GM18951 (cell line): ENCODE measurements around the gene CCDC61.

Source experiments
- POLR2A ChIP-seq: IDR thresholded peaks from 4 replicates; pipeline ENCODE4 v1.6.1; 2011; ENCODE audit warnings: mild to moderate bottlenecking; ENCODE audit not compliant: insufficient read length, insufficient read depth; ENCODE audit errors: extremely low read depth
- in situ Hi-C: fragments of 300-500 bp; cut with MboI; formaldehyde crosslinking; loops from one replicate; pipeline ENCODE4 v1.12.0; 2022; ENCODE audit warnings: low sequenced_read_pairs, mixed read lengths, inconsistent platforms; ENCODE audit not compliant: unreplicated experiment

Gene CCDC61

DNA sequence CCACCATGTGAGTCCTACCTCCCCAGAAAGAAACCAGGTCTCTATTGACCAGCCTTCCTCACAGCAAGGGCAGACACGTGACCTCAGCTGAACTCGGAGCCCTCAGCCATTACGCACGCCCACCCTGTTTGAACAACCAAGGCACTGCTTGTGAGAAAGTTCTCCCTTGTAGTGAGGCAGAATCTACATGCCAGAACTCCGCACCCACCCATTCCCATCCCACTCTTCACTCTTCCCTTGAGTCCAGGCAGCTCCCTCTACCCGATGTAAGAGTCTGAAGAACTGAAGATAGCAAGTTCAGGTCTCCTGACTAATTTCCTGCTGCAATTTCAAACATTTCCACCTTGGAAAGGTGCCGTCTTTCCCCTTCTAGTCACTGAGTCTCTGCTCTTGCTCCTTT lies 28.0 kb upstream of the CCDC61 start:
- in situ Hi-C loops, result no loop called here
- TF ChIP-seq POLR2A, result no peak

DNA sequence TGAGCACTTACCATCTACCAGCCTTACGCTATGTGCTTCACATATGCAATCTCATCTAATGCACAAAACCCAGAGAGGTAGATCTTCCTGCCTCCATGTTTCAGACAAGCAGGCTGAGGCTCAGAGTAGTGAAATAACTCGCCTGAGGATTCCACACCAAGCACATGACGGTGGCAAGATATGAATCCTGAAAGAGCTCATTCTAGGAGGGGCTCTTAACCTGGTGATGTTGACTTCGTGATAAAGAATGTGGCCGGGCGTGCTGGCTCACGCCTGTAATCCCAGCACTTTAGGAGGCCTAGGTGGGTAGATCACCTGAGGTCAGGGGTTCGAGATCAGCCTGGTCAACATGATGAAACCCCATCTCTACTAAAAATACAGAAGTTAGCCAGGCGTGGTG lies 26.6 kb upstream of the CCDC61 start:
- no peak for TF ChIP-seq POLR2A
- in situ Hi-C loops, result no loop called here

DNA sequence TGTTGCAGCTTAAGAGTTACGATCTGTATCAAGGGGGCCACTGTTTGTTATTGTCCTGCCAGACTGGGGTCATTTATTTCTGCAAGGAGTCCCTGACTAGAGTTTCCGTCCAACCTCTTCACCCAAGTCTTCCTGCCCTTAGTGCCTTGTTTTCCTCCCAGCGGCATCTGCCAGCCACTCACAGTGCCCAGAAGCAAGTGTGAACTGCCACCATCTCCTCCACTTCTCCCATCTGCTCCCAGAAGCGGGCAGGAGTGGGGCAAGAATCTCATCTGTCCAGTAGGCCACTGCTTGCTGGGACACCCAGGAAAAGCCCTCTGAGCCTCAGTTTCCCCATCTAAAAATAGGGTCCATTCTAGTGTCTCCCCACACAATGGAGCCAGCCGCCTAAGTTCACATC lies 25.6 kb upstream of the CCDC61 start:
- in situ Hi-C loops, result no loop called here
- no peak for TF ChIP-seq POLR2A

DNA sequence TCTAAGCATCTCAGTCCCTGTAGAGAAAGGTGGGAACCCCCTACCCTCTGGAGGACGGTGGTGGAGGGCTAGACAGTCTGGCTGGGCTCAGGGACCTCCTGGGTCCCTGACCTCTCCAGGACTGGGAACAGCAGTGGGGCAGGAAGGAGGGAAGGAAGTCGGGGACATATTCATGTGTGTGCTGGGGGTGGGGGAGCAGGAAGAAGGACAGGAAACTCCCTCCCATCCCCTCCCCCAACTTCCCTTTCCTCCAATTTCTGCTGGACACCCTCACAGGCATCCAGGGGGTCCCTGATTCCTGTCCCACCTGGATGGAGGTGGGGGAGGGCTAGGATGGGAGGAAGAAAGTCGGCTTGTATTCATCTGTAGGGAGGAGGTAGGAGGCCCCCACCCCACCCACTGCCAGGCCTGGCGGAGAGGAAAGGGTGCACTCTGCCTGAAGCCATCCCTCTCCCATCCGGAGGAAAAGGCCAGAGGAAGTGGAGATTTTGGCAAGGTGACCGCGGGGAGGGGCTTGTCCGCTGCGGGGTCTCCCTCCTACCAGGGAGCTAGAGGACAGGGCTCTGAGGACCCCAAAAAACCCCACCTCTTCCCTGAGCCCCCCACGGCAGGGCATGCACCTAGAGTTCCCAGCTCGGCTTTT lies 23.9 kb upstream of the CCDC61 start:
- in situ Hi-C loops, result no loop called here
- TF ChIP-seq POLR2A, result no peak

DNA sequence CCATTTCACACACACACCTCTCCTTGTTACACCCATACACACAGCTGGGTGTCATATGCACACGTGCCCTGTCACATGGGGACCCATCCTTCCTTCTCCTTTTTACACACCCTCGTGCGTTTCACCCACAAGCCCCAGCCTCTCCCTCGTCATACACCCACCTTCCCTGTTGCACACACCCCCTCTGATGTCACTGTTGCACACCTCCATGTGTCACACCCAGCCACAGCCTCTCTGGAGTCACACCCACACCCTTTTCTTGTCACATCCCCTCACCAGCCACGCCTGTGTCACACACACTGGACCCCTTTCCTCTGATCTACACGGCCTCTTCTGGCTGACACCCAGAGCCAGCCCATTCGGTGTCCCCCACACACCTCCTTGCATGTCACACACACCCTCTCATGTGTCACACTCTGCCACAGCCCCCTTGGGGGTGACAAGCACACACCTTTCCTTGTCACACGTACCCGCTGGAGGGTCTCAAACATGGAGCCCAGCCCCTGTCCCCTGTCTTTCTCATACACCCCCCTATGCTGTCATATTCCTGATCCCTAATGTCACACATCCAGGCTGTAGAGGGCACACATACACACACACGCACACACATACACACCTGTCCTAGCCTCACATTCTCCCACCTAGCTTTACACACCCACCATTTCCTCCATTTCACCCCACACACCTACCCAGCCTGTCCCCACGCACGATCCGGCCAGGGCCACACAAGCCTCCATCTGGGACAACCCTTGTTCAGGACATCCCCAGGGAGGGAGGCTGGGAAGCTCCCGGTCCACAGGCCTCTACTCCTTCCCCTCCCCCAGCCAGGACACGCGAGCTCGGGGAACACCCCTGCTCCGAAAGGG lies 23.0 kb upstream of the CCDC61 start:
- in situ Hi-C loops, result no loop called here
- TF ChIP-seq POLR2A, result no peak

DNA sequence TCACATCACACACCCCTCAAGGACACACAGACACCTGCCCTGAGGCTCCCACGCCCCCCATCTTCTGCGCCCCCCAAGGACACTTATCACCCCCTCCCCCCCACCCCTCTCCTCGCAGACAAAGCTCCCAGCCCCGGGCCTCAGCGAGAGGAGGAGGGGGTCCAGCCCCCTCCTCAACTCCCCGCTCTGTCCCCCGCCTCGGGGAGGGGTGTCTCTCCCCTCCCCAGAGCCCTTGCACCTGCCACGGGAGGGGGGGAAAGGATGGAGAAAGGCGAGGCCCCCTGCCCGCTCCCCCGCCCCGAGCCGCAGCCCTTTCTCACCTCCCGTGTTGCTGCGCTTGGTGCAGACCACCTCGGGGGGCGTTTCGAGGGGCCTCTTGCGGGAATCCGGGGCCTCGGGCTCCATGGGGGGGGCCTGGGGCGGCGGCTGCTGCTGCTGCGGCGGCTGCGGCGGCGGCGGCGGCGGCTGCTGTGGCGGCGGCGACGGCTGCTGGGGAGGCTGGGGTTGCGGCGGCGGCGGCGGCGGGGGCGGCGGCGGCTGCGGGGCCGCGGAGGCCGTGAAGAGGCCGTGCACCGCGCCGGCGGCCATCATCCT lies 22.2 kb upstream of the CCDC61 start:
- in situ Hi-C loops, result no loop called here
- no peak for TF ChIP-seq POLR2A

DNA sequence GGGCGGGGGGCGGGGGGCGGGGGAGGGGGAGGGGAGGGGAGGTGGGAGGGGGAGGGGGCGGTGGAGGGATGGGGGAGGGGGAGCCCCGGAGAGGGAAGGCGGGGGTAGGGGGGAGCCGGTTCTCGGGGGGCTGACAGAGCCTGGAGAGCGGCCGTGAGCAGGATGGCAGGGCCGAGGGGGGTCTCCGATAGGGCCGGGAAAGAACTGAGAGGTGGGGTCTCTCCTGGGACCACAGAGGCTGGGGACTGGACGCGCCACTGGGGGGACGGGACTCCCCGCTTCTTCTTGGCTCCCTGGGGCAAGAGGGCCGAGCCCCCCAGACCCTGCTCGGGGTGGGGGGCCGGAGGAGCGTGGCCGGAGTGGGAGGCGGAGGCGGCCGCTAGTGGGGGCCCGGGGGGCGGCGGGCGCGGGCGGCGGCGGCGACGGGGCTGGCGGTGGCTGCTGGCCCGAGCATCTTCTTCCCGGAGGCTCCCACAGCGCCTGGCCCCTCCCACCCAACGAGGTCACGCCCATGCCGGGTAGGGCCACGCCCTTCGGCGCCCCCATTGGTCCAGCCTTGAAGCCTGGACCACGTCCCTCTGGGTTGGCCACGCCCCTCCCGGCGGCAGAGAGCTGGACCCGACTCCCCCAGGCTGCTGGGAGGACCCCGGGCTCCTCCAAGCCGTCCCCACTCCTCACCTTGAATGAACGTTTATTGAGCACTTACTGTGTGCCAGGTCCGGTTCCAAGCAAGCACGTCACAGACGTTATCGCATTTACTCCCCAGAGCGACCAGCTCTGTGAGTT lies 21.5 kb upstream of the CCDC61 start, which contains the start of gene NOVA2:
TSS of gene NOVA2 (minus strand) at position 313 of the 786 bp plus-strand sequence. CDS start 514 bp downstream, outside the sequence.
- TF ChIP-seq POLR2A, result no peak
- in situ Hi-C loops, result no loop called here

DNA sequence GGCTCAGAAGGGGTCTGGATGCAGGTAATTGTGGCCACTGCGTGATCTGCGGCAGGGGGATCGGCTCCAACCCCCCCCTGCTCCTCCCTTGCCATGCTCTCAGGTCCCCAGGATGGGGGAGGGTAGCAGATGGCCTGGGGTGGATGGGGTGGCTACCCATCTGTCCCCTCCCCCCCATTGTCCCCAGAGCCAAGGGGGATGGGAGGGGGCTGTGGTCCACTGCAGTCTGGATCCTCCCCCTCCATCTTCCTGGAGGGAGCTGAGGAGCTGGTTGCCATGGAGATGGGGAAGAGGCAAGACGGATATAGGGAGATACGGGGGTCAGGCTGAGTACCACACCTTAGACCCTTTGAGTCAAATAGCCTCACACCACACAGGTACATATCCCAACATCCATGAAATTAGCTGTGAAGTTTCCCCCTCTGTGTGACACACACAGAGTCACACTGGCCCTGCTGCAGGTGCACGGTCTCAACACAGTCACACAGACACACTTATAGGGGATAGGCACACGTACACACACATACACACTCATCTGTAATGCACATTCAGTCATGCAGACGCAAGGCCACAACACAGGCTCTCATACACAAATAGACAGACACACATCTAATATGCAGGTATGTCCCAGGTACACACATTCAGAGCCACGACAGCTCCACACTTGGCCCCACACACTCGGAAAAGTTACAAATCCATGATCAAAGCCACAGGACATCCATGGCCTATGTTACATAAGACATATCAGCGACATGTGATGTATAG lies 19.8 kb upstream of the CCDC61 start:
- no peak for TF ChIP-seq POLR2A
- in situ Hi-C loops, result no loop called here

DNA sequence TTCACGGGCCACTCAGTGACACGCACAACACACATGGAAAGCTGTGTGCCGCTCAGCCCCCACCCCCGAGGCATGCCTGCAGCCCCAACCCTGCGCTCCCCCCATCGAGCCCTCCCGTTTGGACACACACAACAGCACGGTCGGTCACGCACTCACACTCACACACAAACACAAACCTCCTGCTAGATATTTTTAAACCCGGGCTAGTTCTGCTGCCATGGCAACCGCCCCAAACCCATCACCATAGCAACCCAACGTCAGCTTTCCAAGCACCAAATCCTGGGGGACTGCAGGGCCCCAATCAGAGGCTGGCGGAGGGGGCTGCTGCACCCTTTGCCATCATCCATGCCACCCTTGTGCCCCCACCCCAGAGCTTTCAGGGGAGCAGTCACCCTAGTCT lies 19.1 kb upstream of the CCDC61 start:
- no peak for TF ChIP-seq POLR2A
- in situ Hi-C loops, result no loop called here

DNA sequence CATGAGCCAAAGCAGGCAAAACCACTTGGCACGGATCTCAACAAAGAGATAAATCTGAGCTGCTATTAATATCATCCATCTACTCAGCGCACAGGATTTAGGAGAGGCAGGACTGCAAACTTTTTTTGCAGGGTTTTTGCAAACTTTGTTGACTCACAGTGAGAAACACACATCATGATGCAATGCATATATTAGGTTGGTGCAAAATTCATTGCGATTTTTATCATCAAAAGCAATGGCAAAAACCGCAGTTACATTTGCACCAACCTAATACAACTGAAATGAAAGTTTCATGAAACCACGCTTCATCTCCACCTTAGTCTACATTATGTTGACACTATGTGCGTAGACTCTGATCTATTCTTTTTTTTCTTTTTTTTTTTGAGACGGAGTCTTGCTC lies 17.1 kb upstream of the CCDC61 start:
- no peak for TF ChIP-seq POLR2A
- in situ Hi-C loops, result no loop called here

DNA sequence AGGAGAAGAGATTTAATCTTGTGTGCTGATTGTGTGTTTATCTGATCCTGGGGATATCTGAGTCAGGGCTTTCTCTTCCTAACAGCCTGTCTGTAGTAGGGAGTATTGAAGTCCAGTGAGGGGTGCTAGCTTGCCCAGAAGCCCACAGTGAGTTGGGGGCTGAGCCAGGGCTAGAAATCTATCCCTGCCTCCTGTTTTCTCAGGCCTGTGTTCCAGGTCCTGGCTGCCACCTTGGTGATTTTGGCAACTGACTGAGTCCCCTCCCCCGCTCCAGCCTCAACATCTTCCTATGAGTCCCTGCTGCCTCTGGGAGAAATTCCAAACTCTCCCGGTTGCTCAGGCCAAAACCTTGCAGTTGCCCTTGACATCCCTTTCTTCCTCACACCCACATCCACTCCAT lies 13.9 kb upstream of the CCDC61 start:
- TF ChIP-seq POLR2A, result no peak
- in situ Hi-C loops, result no loop called here

DNA sequence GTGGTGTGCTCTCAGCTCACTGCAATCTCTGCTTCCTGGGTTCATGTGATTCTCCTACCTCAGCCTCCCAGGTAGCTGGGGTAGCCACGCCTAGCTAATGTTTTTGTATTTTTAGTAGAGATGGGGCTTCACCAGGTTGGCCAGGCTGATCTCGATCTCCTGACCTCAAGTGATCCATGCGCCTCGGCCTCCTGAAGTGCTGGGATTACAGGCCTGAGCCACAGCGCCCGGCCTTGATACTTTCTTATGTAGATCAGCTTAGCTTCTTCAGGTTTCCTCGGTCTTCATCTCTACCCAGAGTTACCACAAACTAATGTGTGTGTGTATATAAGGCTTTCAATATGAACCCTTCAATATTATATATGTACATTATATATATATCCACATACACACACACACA lies 9.9 kb upstream of the CCDC61 start:
- in situ Hi-C loops, result no loop called here
- TF ChIP-seq POLR2A, result no peak
